OCI-LY3 (cell line): ENCODE results near the gene KCNN3.

ENCODE experiments used
- H2AFZ ChIP-seq: fragments of 200-600, 300-600 bp; shearing (Covaris generic); 2 replicates; pipeline ENCODE4 v1.6.0; 2014; ENCODE audit warnings: antibody characterized with exemption, low read depth, low read length
- H3K27ac ChIP-seq: fragments of 200-600, 300-600 bp; sonication (generic); 2 replicates; pipeline ENCODE4 v1.5.1; 2014; ENCODE audit warnings: mild to moderate bottlenecking, low read length, moderate library complexity, mixed read lengths
- H3K27me3 ChIP-seq: fragments of 200-600, 300-600 bp; sonication (generic); 2 replicates; pipeline ENCODE4 v1.6.1; 2014; ENCODE audit warnings: low read depth, low read length, mixed read lengths
- H3K36me3 ChIP-seq: fragments of 200-600, 300-600 bp; sonication (generic); replicated peaks from 2 replicates; pipeline ENCODE3; 2014; ENCODE audit warnings: low read depth, low read length, mixed read lengths
- H3K4me1 ChIP-seq: fragments of 300-600, 200-600 bp; sonication (generic); 2 replicates; pipeline ENCODE4 v1.6.1; 2014; ENCODE audit warnings: low read length, mixed read lengths
- H3K4me2 ChIP-seq: fragments of 200-600, 300-600 bp; sonication (generic); 2 replicates; pipeline ENCODE4 v1.6.1; 2014; ENCODE audit warnings: low read length, mixed read lengths
- H3K4me3 ChIP-seq: fragments of 300-600, 200-600 bp; sonication (generic); 2 replicates; pipeline ENCODE4 v1.5.1; 2014; ENCODE audit warnings: antibody characterized with exemption, mild to moderate bottlenecking, low read length, moderate library complexity
- H3K79me2 ChIP-seq: fragments of 300-600, 200-600 bp; shearing (Covaris generic); 2 replicates; pipeline ENCODE4 v1.6.1; 2014; ENCODE audit warnings: mild to moderate bottlenecking, low read length, mixed read lengths
- H3K9ac ChIP-seq: fragments of 300-600, 200-600 bp; shearing (Covaris generic); 2 replicates; pipeline ENCODE4 v1.6.0; 2014; ENCODE audit warnings: mild to moderate bottlenecking, low read length, moderate library complexity
- H3K9me3 ChIP-seq: fragments of 200-600, 300-600 bp; shearing (Covaris generic); 2 replicates; pipeline ENCODE4 v1.6.1; 2014; ENCODE audit warnings: low read length, mixed read lengths; ENCODE audit not compliant: insufficient read depth
- H4K20me1 ChIP-seq: fragments of 200-600, 300-600 bp; sonication (generic); 2 replicates; pipeline ENCODE4 v1.6.1; 2016; ENCODE audit warnings: low read length, mixed read lengths; ENCODE audit not compliant: insufficient read depth
- CTCF ChIP-seq: fragments of 200-600, 300-600 bp; sonication (generic); IDR thresholded peaks from 2 replicates; pipeline ENCODE4 v1.5.1; 2014; ENCODE audit warnings: antibody characterized with exemption, low read length, low read depth
- EZH2phosphoT487 ChIP-seq: fragments of 200-600 bp; shearing (Covaris generic); IDR thresholded peaks from 2 replicates; pipeline ENCODE4 v1.6.1; 2018; ENCODE audit warnings: antibody characterized with exemption, mixed run types, low read depth

The KCNN3 gene

GRCh38 chr1:154855186-154855851, 14.8 kb downstream of the KCNN3 start:
- no peaks in the 10 kb centered on the region for H3K27me3 ChIP-seq
- no peaks in the 10 kb centered on the region for H3K9me3 ChIP-seq
- H3K36me3 ChIP-seq: no peaks in the 10 kb centered on the region
- H3K4me1 ChIP-seq: peaks cover 26% of the 10 kb centered on the region
- H3K4me2 ChIP-seq: no peak overlapping the region
- TF ChIP-seq CTCF (no peak), EZH2phosphoT487 (no peak)
- H2AFZ ChIP-seq: no peak overlapping the region
- H3K9ac ChIP-seq: no peak overlapping the region
- H3K79me2 ChIP-seq: no peaks in the 10 kb centered on the region
- no peak overlapping the region for H3K27ac ChIP-seq
- H4K20me1 ChIP-seq: no peaks in the 10 kb centered on the region
- H3K4me3 ChIP-seq: no peak overlapping the region

GRCh38 chr1:154852845-154853244, 17.2 kb downstream of the KCNN3 start:
- no peaks in the 10 kb centered on the region for H3K36me3 ChIP-seq
- H3K9me3 ChIP-seq: no peaks in the 10 kb centered on the region
- H4K20me1 ChIP-seq: no peaks in the 10 kb centered on the region
- no peaks in the 10 kb centered on the region for H3K79me2 ChIP-seq
- H3K4me3 ChIP-seq: no peak overlapping the region
- no peak overlapping the region for H3K27ac ChIP-seq
- H3K4me1 ChIP-seq: peaks cover 26% of the 10 kb centered on the region
- no peak overlapping the region for H3K9ac ChIP-seq
- H3K4me2 ChIP-seq: no peak overlapping the region
- no peak overlapping the region for H2AFZ ChIP-seq
- no peaks in the 10 kb centered on the region for H3K27me3 ChIP-seq
- no peak for TF ChIP-seq EZH2phosphoT487
- TF ChIP-seq CTCF: no peak

- Histone ChIP-seq H2AFZ (no peak overlapping the region), H3K27me3 (no peaks in the 10 kb centered on the region), H3K9me3 (no peaks in the 10 kb centered on the region), H3K79me2 (no peaks in the 10 kb centered on the region), H3K4me2 (no peak overlapping the region), H3K4me3 (no peak overlapping the region), H4K20me1 (no peaks in the 10 kb centered on the region), H3K27ac (no peak overlapping the region), H3K36me3 (no peaks in the 10 kb centered on the region), H3K4me1 (peaks cover 23% of the 10 kb centered on the region), H3K9ac (no peak overlapping the region)
- TF ChIP-seq CTCF (no peak), EZH2phosphoT487 (no peak)
Observed at GRCh38 chr1:154851392-154852177, 18.5 kb downstream of the KCNN3 start.

- peak overlapping the region; percentile 48 for H3K4me3 ChIP-seq
- no peaks in the 10 kb centered on the region for H4K20me1 ChIP-seq
- H3K9me3 ChIP-seq: no peaks in the 10 kb centered on the region
- H3K27ac ChIP-seq: no peak overlapping the region
- no peak overlapping the region for H3K9ac ChIP-seq
- no peaks in the 10 kb centered on the region for H3K79me2 ChIP-seq
- no peaks in the 10 kb centered on the region for H3K27me3 ChIP-seq
- H3K36me3 ChIP-seq: no peaks in the 10 kb centered on the region
- H3K4me2 ChIP-seq: peak overlapping the region; percentile 68
- TF ChIP-seq EZH2phosphoT487 (no peak), CTCF (no peak)
- no peak overlapping the region for H2AFZ ChIP-seq
- H3K4me1 ChIP-seq: peaks cover 23% of the 10 kb centered on the region
Observed at GRCh38 chr1:154849645-154850131, 20.4 kb downstream of the KCNN3 start.
